OCI-LY7 (cell line): Measurements from ENCODE around the gene FAM13A. TPM values are rescaled to one million over a fixed set of nuclear protein-coding genes. Genes with fewer than 3 reads are reported as not detected.

Experiments
- BruUV-seq: library from RNA; stranded (reverse); fragments of 400-500 nt; replicated peaks from 2 replicates; lab custom pipeline; 2021; lab: Mats Ljungman, UMichigan
- CTCF ChIA-PET: fragments of 300-600 bp; sonication (Branson Sonifier 250); formaldehyde crosslinking; loops from one replicate; lab custom pipeline; 2022; ENCODE audit warnings: antibody characterized with exemption; ENCODE audit not compliant: unreplicated experiment; lab: Charles Lee
- POLR2A ChIA-PET: fragments of 300-600 bp; sonication (Branson Sonifier 250); formaldehyde crosslinking; loops from one replicate; lab custom pipeline; 2022; ENCODE audit warnings: antibody characterized with exemption; lab: Charles Lee
- DNase-seq: peaks from one replicate; pipeline ENCODE4 v3.0.0-alpha.2; 2015; ENCODE audit warnings: low spot score
- H2AFZ ChIP-seq: fragments of 200-600 bp; sonication (generic), shearing (Covaris generic); 2 replicates; pipeline ENCODE4 v1.6.1; 2014; ENCODE audit warnings: mild to moderate bottlenecking, antibody characterized with exemption, low read length, moderate library complexity
- H3K27ac ChIP-seq: fragments of 200-600 bp; sonication (generic); 2 replicates; pipeline ENCODE4 v1.5.1; 2014; ENCODE audit warnings: mixed run types, low read depth, mild to moderate bottlenecking, moderate library complexity, low read length, inconsistent platforms; ENCODE audit not compliant: poor library complexity, severe bottlenecking
- H3K36me3 ChIP-seq: fragments of 200-600 bp; sonication (generic); 2 replicates; pipeline ENCODE4 v1.6.1; 2014; ENCODE audit warnings: mild to moderate bottlenecking, antibody characterized with exemption, low read length, moderate library complexity, mixed read lengths; ENCODE audit not compliant: insufficient read depth
- H3K4me1 ChIP-seq: fragments of 200-600 bp; sonication (generic); 2 replicates; pipeline ENCODE4 v1.5.1; 2014; ENCODE audit warnings: mild to moderate bottlenecking, low read length; ENCODE audit not compliant: insufficient read depth, poor library complexity, severe bottlenecking
- H3K4me2 ChIP-seq: fragments of 200-600 bp; sonication (generic); 2 replicates; pipeline ENCODE4 v1.6.1; 2014; ENCODE audit warnings: mild to moderate bottlenecking, low read length
- H3K4me3 ChIP-seq: fragments of 200-600 bp; sonication (generic); 2 replicates; pipeline ENCODE4 v1.5.1; 2014; ENCODE audit warnings: mild to moderate bottlenecking, low read depth, low read length; ENCODE audit not compliant: poor library complexity, severe bottlenecking
- H3K79me2 ChIP-seq: fragments of 200-600 bp; sonication (generic); 2 replicates; pipeline ENCODE4 v1.6.1; 2016; ENCODE audit warnings: low read depth, mild to moderate bottlenecking, low read length, moderate library complexity, mixed read lengths; ENCODE audit not compliant: insufficient read depth
- H3K9me2 ChIP-seq: fragments of 200-600 bp; sonication (generic); 2 replicates; pipeline ENCODE4 v1.6.1; 2016; ENCODE audit warnings: mild to moderate bottlenecking, low read length, mixed read lengths; ENCODE audit not compliant: insufficient read depth
- H3K9me3 ChIP-seq: fragments of 200-600 bp; sonication (generic); 2 replicates; pipeline ENCODE4 v1.6.1; 2014; ENCODE audit warnings: mild to moderate bottlenecking, mixed run types, low read length, mixed read lengths
- H4K20me1 ChIP-seq: fragments of 200-600 bp; sonication (generic); 2 replicates; pipeline ENCODE4 v1.6.1; 2014; ENCODE audit warnings: mild to moderate bottlenecking, antibody characterized with exemption, low read length, moderate library complexity, mixed read lengths; ENCODE audit not compliant: insufficient read depth
- CTCF ChIP-seq: fragments of 200-600 bp; sonication (generic); conservative IDR thresholded peaks from 2 replicates; pipeline ENCODE4 v1.5.1; 2014; ENCODE audit warnings: mild to moderate bottlenecking, antibody characterized with exemption, low read length, moderate library complexity, mixed read lengths
- EZH2phosphoT487 ChIP-seq: fragments of 200-600 bp; sonication (generic); IDR thresholded peaks from 2 replicates; pipeline ENCODE4 v1.6.1; 2018; ENCODE audit warnings: low read depth, borderline replicate concordance, mild to moderate bottlenecking, mixed run types, antibody characterized with exemption, low read length, moderate library complexity, mixed read lengths
- intact Hi-C: fragments of 100-400 bp; cut with micrococcal nuclease; formaldehyde crosslinking; loops from one replicate; pipeline ENCODE4 v1.10.0; 2022; ENCODE audit not compliant: unreplicated experiment
- total RNA-seq, 2 experiments: library from RNA; depleted of rRNA in 1 of 2; stranded (reverse); fragments of >200 nt in 1 of 2; shearing (Covaris generic) in 1 of 2; gene quantifications; 2 replicates each; pipeline ENCODE4 v1.2.3, GENCODE V29; 2014 to 2022

The FAM13A gene
- total RNA-seq, 2 experiments from 2014 or later, result not detected

DNA sequence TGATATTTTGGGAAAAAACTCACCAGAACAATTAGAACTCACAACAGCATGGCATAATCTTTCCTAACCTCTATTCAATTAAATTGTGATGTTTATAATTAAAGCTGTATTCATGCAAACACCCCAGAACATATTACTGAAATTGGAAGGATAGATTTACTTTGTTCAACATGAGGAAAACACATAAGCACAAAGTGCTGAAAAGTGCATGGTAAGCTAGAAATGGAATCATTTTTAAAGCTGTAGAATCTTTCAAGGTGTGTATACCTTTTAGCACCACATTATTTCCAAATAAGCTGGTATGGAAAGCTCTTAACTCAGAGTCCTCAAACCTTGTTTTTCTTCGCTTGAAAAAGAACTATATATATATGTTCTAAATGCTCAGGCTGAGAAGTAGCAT is 268.6 kb downstream of the FAM13A start:
- Histone ChIP-seq H2AFZ (no peak overlapping the region), H4K20me1 (no peaks in the 10 kb centered on the region), H3K4me1 (no peaks in the 10 kb centered on the region), H3K36me3 (no peaks in the 10 kb centered on the region), H3K27ac (no peak overlapping the region), H3K79me2 (no peaks in the 10 kb centered on the region), H3K9me2 (no peaks in the 10 kb centered on the region), H3K9me3 (no peaks in the 10 kb centered on the region), H3K4me2 (no peak overlapping the region), H3K4me3 (no peak overlapping the region)
- TF ChIP-seq CTCF (no peak), EZH2phosphoT487 (no peak)
- no TSS peak for BruUV-seq
- POLR2A ChIA-PET, result no interaction called here
- intact Hi-C loops, result no loop called here
- no peak for DNase-seq
- CTCF ChIA-PET, result no interaction called here

- POLR2A ChIA-PET, result interaction anchor here (1.3 kb wide), 1 partner anchor 13 kb away, joined by 3 read pairs; no protein-coding TSS in a partner anchor
- BruUV-seq, result no TSS peak
- no peak overlapping the region for H3K4me2 ChIP-seq
- CTCF ChIA-PET, result no interaction called here
- no peak overlapping the region for H3K4me3 ChIP-seq
- H3K36me3 ChIP-seq, result no peaks in the 10 kb centered on the region
- H3K9me3 ChIP-seq, result no peaks in the 10 kb centered on the region
- TF ChIP-seq CTCF (no peak), EZH2phosphoT487 (no peak)
- no peak for DNase-seq
- intact Hi-C loops, result no loop called here
- no peaks in the 10 kb centered on the region for H3K79me2 ChIP-seq
- H4K20me1 ChIP-seq, result no peaks in the 10 kb centered on the region
- no peak overlapping the region for H3K27ac ChIP-seq
- no peaks in the 10 kb centered on the region for H3K4me1 ChIP-seq
- no peaks in the 10 kb centered on the region for H3K9me2 ChIP-seq
- no peak overlapping the region for H2AFZ ChIP-seq
These were observed 271.0 kb downstream of the FAM13A start for GRCh38 chr4:88786011-88786410.

DNA sequence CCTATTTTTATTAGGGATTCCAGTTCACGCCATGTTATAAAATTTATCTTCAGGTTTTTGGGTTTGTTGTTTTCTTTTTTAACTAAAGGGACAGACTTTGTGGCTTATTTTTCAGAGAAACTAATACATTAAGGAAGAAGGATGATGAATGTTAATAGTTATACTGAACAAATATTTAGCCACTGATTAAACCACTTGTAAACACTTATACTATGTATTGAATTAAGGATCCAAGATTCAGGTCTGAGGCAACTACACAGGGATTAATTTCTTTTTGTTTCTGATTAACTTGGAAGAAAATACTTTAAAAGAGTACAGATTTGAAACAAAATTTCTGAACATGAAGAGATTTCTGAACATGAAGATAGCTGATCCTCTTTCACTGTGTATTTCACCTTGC is 276.6 kb downstream of the FAM13A start:
- no peak for DNase-seq
- H3K9me3 ChIP-seq, result no peaks in the 10 kb centered on the region
- H3K27ac ChIP-seq, result no peak overlapping the region
- no peaks in the 10 kb centered on the region for H3K9me2 ChIP-seq
- no peak overlapping the region for H2AFZ ChIP-seq
- ChIA-PET POLR2A (interaction anchor here (1.0 to 1.3 kb wide), 2 partner anchors 10 to 410 kb away, joined by 3 read pairs; no protein-coding TSS in a partner anchor), CTCF (no interaction called here)
- no peak overlapping the region for H3K4me2 ChIP-seq
- no peaks in the 10 kb centered on the region for H3K4me1 ChIP-seq
- H3K4me3 ChIP-seq, result no peak overlapping the region
- no peaks in the 10 kb centered on the region for H3K79me2 ChIP-seq
- intact Hi-C loops, result no loop called here
- no peak for TF ChIP-seq CTCF
- no peak for TF ChIP-seq EZH2phosphoT487
- BruUV-seq, result no TSS peak
- H4K20me1 ChIP-seq, result no peaks in the 10 kb centered on the region
- no peaks in the 10 kb centered on the region for H3K36me3 ChIP-seq
